HG02970 (cell line): Measurements from ENCODE around the gene G3BP1.
A peak's percentile ranks its signal among the peaks of the same experiment; 100 is the strongest.
"Not testable (repeated sequence)": the region's sequence is repeated elsewhere in the genome, so short reads cannot be mapped to it uniquely, and the experiment has no call there.

ENCODE experiments used
- ATAC-seq: cut with Tn5 transposase; IDR thresholded peaks from one replicate; pipeline ENCODE4 v1.9.1; 2021; ENCODE audit warnings: mild to moderate bottlenecking, moderate library complexity, moderate number of reproducible peaks; ENCODE audit not compliant: unreplicated experiment, low FRiP score

The G3BP1 gene

GRCh38 chr5:151771259-151772028 is at the start of gene G3BP1:
Gene G3BP1, plus strand, starts transcription at chr5:151771954. Its CDS starts 14,667 bp downstream, at chr5:151786621.
- ATAC-seq, result peak; percentile 84

GRCh38 chr5:151722546-151722945 is 49.2 kb upstream of the G3BP1 start:
- ATAC-seq, result no peak

GRCh38 chr5:151724360-151724759 is 47.4 kb upstream of the G3BP1 start:
- ATAC-seq, result no peak

GRCh38 chr5:151729597-151729996 is 42.2 kb upstream of the G3BP1 start:
- ATAC-seq, result not testable (repeated sequence)

- ATAC-seq, result no peak
Observed at GRCh38 chr5:151730381-151730780, 41.4 kb upstream of the G3BP1 start.

GRCh38 chr5:151733358-151734063 is 38.2 kb upstream of the G3BP1 start:
- no peak for ATAC-seq

GRCh38 chr5:151734064-151734408 is 37.7 kb upstream of the G3BP1 start:
- ATAC-seq, result no peak

GRCh38 chr5:151735646-151736045 is 36.1 kb upstream of the G3BP1 start:
- no peak for ATAC-seq

- ATAC-seq, result no peak
Observed at GRCh38 chr5:151737431-151737830, 34.3 kb upstream of the G3BP1 start.

- no peak for ATAC-seq
Observed at GRCh38 chr5:151738125-151738848, 33.5 kb upstream of the G3BP1 start.

GRCh38 chr5:151739395-151739794 is 32.4 kb upstream of the G3BP1 start:
- no peak for ATAC-seq

GRCh38 chr5:151739939-151740335 is 31.8 kb upstream of the G3BP1 start:
- no peak for ATAC-seq

GRCh38 chr5:151740336-151740942 is 31.3 kb upstream of the G3BP1 start:
- ATAC-seq, result peak; percentile 66

- ATAC-seq, result no peak
Observed at GRCh38 chr5:151740958-151741373, 30.8 kb upstream of the G3BP1 start.

- no peak for ATAC-seq
Observed at GRCh38 chr5:151741678-151742423, 29.9 kb upstream of the G3BP1 start.

GRCh38 chr5:151742870-151743294 is 28.9 kb upstream of the G3BP1 start:
- ATAC-seq, result no peak

- no peak for ATAC-seq
Observed at GRCh38 chr5:151743530-151743929, 28.2 kb upstream of the G3BP1 start.

- ATAC-seq, result no peak
Observed at GRCh38 chr5:151745071-151745705, 26.6 kb upstream of the G3BP1 start.

GRCh38 chr5:151750121-151750520 is 21.6 kb upstream of the G3BP1 start:
- ATAC-seq, result no peak

GRCh38 chr5:151751091-151751490 is 20.7 kb upstream of the G3BP1 start:
- ATAC-seq, result no peak
